Activated CD8-positive, alpha-beta memory T cell treated with anti-CD3 and anti-CD28 coated beads, Interleukin-2, amount 50 U/mL, for 48 hours (primary cell): ENCODE data around the gene ZC3H12D.

Experiments used
- DNase-seq: peaks from one replicate; pipeline ENCODE4 v3.0.0-alpha.2; 2020

Gene ZC3H12D

GRCh38 chr6:149440735-149441671 is 43.8 kb downstream of the ZC3H12D start:
- DNase-seq: no peak

DNA sequence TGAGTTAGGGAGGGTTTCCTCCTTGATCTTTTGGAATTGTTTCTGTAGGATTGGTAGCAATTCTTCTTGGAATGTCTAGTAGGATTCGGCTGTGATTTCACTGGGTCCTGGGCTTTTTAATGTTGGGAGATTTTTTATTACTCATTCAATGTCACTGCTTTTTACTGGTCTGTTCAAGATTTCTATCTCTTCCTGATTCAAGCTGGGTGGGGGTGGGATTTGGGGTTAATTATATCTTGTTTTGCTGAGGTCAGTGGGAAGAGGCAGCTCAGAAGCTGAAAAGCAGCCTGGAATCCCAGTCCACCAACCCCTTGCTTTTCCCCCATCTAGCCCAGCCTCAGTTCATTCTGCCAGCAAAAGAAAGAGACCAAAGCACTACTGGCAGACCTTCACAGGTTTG is 45.2 kb downstream of the ZC3H12D start:
- no peak for DNase-seq

- DNase-seq: no peak
Measured at GRCh38 chr6:149438855-149439254, 46.0 kb downstream of the ZC3H12D start.

DNA sequence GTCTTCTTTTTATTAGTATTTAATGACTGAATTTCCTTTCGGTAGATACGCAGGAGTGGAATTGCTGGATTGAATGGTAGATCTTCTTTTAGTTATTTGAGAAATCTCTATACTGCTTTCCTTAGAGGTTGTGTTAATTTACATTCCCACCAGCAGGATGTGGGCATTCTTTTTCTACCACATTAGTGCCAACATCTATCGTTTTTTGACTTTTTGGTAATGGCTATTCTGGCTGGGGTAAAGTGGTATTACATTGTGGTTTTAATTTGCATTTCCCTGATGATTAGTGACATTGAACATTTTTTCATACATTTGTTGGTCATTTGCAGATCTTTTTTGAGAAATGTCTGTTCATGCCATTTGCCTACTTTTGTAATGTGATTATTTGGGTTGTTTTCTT is 47.6 kb downstream of the ZC3H12D start:
- no peak for DNase-seq

- no peak for DNase-seq
Measured at GRCh38 chr6:149436647-149437046, 48.2 kb downstream of the ZC3H12D start.

DNA sequence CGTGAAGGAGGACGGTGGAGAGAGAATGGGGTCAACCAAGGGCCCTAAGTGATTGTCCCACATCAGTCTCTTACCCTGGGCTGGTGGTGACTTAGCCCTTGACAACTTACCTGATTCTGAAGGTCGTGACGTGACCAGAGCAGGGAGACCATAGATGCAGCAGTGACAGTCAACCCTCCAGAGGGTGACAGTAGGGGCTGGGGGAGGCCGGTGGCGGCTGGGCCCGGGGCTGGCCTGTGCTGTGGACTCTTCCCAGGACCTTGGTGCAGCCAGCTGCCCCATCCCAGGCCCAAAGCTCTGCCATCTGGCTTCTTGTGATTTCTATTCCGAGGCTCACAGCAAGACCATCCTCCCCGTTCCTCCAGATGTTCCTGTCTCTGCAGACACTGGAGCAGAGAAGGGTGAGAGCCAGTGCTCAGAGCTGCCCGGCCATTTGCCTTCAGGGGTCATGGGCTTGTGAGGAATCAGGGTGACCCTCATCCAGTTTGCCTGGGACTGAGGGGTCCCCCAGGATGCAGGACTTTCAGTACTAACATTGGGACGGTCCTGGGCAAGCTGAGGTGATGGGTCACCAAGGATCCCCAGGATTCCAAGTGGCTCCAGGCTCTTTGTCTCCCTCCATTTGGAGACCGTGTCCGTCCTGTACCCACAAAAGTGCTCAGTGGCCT is 48.8 kb downstream of the ZC3H12D start:
- DNase-seq: no peak

DNA sequence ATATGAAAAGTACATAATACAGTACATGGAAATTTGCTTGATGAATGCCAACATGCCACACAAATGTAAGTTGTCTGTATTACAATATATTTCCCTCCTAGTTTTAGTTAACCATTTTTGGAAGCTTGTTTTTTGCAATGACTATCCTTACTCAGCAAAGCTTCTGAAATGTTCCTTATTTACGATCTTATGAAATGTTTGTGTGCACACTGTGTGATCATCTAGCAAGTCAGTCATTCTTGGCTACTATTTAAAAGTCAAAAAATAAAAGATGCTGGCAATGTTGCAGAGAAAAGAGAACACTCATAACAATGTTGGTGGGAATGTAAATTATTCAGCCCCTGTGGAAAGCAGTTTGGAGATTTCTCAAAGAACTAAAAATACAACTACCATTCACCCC is 50.9 kb downstream of the ZC3H12D start:
- DNase-seq: no peak

DNA sequence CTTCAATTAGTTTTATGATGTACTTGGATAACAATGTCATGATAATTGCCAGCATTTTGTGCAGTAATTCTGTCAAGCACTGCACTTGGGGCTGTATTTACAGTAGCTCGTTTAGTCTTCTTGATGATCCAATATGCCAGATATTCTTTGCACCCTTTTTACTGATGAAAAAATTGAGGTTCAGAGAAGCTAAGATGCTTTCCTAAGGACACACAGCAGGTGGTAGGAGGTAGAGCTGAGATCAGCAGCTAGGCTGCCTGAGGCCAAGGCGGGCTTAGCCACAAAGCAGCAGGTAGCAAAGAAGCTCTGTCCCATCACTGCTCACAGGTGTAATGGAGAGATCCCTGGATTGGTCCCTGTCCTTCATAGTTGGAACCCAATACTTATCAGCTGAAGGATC is 51.4 kb downstream of the ZC3H12D start:
- no peak for DNase-seq

DNA sequence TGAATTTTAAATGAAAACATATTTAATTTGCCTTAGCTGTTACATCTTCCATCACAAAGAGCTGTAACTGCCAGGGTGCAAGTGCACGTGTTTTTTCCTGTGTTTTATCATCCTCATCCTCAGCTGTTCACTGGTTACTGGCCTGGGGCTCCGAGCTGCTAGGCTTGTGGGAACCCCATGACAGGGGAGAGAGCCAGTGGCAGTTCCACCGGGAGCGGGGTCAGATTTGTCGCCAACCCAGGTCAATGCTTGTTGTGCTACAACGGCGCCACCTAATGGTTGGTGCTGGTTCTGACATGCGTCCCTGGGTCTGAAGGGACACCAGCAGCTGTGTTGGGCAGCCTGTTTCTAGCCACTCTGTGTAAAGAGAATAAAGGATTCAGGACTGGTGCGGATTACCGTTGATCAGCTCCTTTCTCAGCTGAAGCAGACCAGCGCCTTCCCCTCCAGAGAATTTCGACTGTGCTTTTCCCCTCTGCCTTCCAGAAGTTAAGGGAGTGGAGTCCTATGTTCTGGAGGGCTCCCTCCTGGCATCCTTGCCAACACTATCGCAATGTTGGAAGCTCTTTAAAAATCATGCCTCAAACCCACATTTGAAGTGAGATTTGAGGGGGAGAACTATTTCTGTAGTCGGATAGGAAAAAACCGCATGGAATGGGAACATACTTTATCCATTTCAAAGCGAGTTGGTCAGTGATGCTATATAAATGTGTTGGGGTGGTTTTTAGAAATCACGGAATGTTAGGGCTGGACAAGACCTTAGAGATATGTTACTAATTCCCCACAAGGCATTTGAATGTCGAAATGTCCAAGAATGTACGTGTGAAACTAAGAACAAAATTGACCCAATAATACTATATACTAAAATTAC is 52.7 kb downstream of the ZC3H12D start:
- peak; percentile 98 for DNase-seq

DNA sequence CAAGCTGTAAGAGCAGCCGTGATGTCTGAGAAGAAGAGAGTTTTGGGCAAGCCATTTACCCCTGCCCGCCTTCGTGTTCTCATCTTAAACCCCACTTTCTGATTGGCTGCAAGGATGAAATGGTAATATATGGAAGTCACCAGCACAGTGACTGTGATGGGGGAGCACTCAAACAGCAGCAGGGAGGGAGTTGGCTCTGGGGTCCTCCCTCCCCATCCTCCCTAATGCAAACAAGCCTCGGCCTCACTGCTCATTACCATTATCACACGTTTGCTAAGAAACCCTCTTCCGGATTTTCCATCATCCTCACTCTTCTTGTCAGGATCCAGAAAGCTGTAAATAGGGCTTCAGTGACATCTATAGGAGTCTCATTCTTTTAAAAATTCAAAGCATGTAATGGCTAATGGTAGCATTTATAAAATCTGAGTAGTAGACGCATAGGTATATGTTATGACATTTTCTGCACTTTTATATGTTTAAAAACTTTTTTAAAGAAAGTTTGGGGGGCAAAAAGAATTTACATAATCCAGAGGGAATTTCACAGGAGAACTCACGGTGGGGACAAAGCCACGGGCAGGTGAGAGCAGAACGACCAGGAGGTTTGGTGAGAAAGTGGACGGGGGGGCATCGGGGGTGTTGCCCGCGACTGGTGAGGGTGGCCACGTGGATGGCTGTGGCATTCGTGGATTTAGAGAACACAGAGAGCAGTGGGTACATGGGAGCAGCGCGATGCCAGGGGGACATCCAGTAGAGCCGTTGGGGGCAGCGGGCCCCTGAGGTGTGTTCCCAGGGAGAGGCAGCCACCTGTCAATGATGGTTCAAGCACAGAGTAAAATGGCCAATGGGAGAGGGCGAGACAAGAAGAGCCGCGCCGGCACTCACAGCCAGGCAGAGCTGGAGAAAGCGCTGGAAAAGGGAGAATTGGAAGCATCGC is 55.1 kb downstream of the ZC3H12D start:
- no peak for DNase-seq

DNA sequence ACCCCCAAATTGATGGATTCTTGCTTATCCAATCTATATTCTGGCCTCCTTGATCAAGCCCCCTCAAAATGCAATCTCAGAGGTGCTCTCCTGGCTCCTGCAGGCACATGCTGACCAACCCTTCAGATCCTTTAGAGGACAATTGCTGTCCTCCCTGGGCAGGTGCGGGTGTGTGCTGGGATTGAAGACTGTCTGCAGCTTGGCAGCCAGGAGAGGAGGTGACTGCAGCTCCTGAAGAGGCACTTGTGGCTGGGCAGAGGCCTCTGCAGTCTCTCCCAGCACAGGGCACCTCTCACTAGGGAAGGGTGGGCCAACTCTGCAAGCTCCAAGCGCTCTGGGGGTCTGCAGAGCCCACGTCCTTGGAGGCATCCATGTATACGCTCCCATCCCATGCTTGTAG is 56.2 kb downstream of the ZC3H12D start:
- DNase-seq: no peak

DNA sequence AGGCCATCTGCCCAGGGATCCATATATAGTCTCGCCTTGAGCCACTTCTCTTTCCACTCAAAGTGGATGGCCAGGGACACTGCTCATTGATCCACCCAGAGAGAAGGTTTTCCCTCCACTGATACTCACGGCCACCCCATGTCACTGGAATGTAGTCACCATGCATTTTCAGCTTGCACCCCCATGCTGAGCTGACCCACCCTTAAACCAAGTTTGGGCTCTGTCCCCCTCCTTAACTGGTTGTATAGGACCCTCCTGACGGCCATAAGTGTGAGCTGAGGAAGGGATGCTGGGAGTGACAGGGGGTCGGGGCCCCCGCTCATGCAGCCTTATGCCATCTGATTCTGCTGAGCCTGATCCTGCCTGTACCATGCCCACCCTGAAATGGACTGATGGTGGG is 59.1 kb downstream of the ZC3H12D start:
- DNase-seq: no peak

DNA sequence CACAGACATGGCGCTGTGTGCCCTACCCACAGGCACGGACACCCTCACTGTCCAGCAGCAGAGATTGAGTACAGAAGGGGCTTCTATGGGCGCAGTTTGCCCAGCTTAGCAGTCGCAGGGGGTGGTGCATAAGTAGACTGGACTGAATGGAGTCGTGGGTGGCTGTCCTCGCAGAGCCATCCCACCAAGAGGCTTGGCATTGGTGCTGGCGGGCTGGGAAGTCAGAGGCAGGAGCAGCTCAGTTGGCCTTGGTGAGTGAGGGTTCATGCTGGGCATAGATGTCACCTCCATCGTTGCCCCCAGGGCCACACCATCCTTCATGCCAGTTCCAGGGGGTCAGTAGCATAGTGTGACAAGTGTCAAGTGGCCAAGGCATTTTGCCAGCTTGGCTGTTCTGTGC is 59.6 kb downstream of the ZC3H12D start:
- DNase-seq: no peak

DNA sequence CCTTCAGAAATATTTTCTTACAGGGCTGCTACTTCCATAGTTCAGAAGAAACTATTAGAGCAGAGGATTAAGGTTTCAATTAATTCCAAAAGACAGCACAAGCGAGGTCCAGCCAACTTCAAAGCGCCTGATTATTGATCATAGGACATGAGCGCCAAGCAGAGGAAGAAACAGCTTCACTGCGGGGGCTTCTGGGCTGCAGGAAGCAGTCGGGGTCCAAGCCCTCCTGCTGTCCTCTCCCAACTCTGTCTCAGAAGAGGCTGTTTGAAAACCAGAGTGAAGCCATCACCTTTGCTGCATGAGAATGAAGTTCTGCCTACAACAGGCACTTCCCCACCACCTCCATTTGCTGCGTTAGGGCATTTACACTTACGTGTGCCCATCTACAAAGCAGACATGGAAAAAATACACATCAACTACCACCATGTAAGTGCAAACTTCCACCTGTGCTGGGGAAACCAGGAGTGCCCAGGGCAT is 60.8 kb downstream of the ZC3H12D start:
- DNase-seq: no peak

- DNase-seq: no peak
Measured at GRCh38 chr6:149422581-149422980, 62.2 kb downstream of the ZC3H12D start.

- no peak for DNase-seq
Measured at GRCh38 chr6:149421132-149421531, 63.7 kb downstream of the ZC3H12D start.

- no peak for DNase-seq
Measured at GRCh38 chr6:149419696-149420404, 65.0 kb downstream of the ZC3H12D start.

GRCh38 chr6:149414821-149415220 is 70.0 kb downstream of the ZC3H12D start:
- DNase-seq: no peak

DNA sequence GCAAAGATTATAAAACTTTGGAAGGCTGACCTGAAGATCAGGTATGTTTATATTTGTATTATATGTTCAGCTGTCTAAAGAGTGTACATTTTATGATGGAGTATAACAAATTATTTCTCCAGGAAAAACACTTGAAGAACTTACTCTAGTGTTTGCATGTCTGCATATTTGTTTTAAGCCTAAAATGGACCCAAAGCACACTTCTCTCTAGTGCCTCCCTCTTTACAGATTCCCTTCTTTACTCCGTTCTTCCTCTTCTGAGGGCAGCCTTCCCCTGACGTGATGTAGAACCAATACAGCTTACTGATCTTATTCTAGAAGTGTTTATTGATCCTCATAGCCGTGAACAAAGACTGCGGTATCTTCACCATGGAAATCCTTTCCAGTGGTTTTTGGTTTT is 70.8 kb downstream of the ZC3H12D start:
- DNase-seq: no peak

DNA sequence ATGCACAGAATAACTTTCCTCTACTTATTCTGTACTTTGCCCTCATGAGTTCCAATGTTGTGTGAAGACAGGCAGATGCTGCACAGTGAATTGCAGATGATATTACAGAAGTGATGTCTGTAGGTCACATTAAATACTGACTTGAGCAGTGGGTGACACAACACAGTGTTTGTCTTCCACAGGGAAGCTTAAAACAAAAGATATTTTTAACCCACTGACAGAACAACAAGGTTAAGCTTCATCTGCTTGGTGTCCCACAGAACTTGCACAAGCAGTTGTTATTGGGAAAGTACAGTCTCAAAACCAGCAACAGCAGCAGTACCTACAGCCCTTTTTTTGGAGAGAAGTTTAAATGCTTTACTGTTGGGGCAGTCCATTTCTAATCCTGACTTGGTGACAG is 74.3 kb downstream of the ZC3H12D start:
- DNase-seq: no peak

DNA sequence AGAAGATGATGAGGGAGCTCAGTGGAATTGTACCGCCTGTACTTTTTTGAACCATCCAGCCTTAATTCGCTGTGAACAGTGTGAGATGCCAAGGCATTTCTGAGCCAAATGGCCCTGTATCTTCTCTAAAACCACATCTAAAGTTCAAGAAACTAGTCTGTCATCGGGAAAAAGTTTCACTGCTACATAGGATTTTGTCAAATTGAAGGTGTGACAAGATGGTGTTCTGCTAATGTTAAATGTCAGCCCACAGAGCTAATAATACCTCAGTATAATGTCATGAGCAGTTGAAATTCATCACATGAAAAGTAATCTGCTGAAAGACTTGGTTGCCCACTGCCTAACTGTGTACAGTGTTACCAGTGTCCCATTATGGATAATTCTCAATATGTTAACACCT is 75.2 kb downstream of the ZC3H12D start:
- no peak for DNase-seq
